Motor neuron (in vitro differentiated cells): ENCODE data around the gene ARPC2. TPM values are rescaled to one million over a fixed set of nuclear protein-coding genes. Genes with fewer than 3 reads are reported as not detected.
A peak's percentile ranks its signal among the peaks of the same experiment; 100 is the strongest.

Experiments used
- ATAC-seq, 8 experiments: fragments of 200-7000 bp; cut with Tn5 transposase; replicated peaks in 6 of 8; 2 replicates each; pipeline ENCODE4 v1.8.0; 2021; ENCODE audit warnings: mild to moderate bottlenecking in 8 of 8, moderate library complexity in 8 of 8
- H3K27ac ChIP-seq, 2 donors: fragments of 250-450 bp; sonication (Bioruptor Pico); 2 replicates each; pipeline ENCODE4 v1.9.0; 2021; ENCODE audit warnings: antibody characterized with exemption in 2 of 2, mild to moderate bottlenecking in 2 of 2, moderate library complexity in 1 of 2
- H3K4me1 ChIP-seq, 2 donors: fragments of 250-450 bp; sonication (Bioruptor Pico); replicated peaks in 1 of 2; 2 replicates each; pipeline ENCODE4 v1.6.1; 2021; ENCODE audit warnings: antibody characterized with exemption in 2 of 2, mild to moderate bottlenecking in 2 of 2, moderate library complexity in 1 of 2
- H3K4me3 ChIP-seq, 5 donors: fragments of 250-450 bp; sonication (Bioruptor Pico); 2 replicates each; pipeline ENCODE4 v1.9.0; 2021; ENCODE audit warnings: antibody characterized with exemption in 5 of 5, mild to moderate bottlenecking in 5 of 5, moderate library complexity in 4 of 5
- WGBS, 10 experiments: fragments of 450-650 bp; shearing (Covaris generic); methylation state at CpG; one replicate each; pipeline ENCODE4 v1.0.0; 2022; 5-methylcytosine and 5-hydroxymethylcytosine counted together
- in situ Hi-C, 9 experiments: fragments of 400-800 bp; cut with MboI; loops; one replicate each; pipeline ENCODE4 v1.15.0; 2021; ENCODE audit warnings: low sequenced_read_pairs in 9 of 9, low pct_unique_long_range_greater_than_20kb in 2 of 9; ENCODE audit not compliant: unreplicated experiment in 9 of 9
- total RNA-seq, 8 experiments: library from RNA; unstranded; fragments of 300-600 nt; gene quantifications; 2 replicates each; pipeline versions ENCODE4 v1.2.3 to v1.2.4, GENCODE V29; 2022

ARPC2 gene
- total RNA-seq, 8 experiments from 2014 or later: 95.6 to 489 (median 176) TPM

GRCh38 chr2:218244204-218244603 is 27.2 kb downstream of the ARPC2 start:
- Histone ChIP-seq H3K4me1 (no peaks in the 10 kb centered on the region), H3K4me3 (no peak overlapping the region), H3K27ac (no peak overlapping the region)
- WGBS, 10 experiments: 80 to 100% (median 88%) methylated on average over 1 of the region's 1 CpG; no CpG with 5 or more reads in 5 of the 10 experiments
- ATAC-seq: no peak
- in situ Hi-C loops: no loop called here

- WGBS, 10 experiments: 90 to 100% (median 92%) methylated on average over 1 to 2 of the region's 2 CpGs; no CpG with 5 or more reads in 1 of the 10 experiments
- Histone ChIP-seq H3K4me1 (no peaks in the 10 kb centered on the region), H3K27ac (no peak overlapping the region), H3K4me3 (no peak overlapping the region)
- in situ Hi-C loops: no loop called here
- ATAC-seq: peak in 1 of 8 experiments; percentile 62
Observed at GRCh38 chr2:218244665-218245064, 27.7 kb downstream of the ARPC2 start.

GRCh38 chr2:218245214-218245613 is 28.2 kb downstream of the ARPC2 start:
- no peak for ATAC-seq
- in situ Hi-C loops: no loop called here
- Histone ChIP-seq H3K27ac (no peak overlapping the region), H3K4me3 (no peak overlapping the region), H3K4me1 (no peaks in the 10 kb centered on the region)
- 60 to 100% (median 97%) methylated on average over 1 to 4 of the region's 5 CpGs; no CpG with 5 or more reads in 2 of the 10 experiments for WGBS, 10 experiments

GRCh38 chr2:218249691-218250090 is 32.7 kb downstream of the ARPC2 start:
- 93 to 100% (median 100%) methylated on average over 1 to 12 of the region's 13 CpGs; no CpG with 5 or more reads in 3 of the 10 experiments for WGBS, 10 experiments
- Histone ChIP-seq H3K27ac (no peak overlapping the region), H3K4me3 (no peak overlapping the region), H3K4me1 (no peaks in the 10 kb centered on the region)
- in situ Hi-C loops: no loop called here
- ATAC-seq: no peak

- in situ Hi-C loops: no loop called here
- peak in 1 of 8 experiments; percentile 4 for ATAC-seq
- Histone ChIP-seq H3K4me3 (no peak overlapping the region), H3K27ac (no peak overlapping the region), H3K4me1 (no peaks in the 10 kb centered on the region)
- 66 to 100% (median 86%) methylated on average over 1 to 7 of the region's 7 CpGs; no CpG with 5 or more reads in 2 of the 10 experiments for WGBS, 10 experiments
Observed at GRCh38 chr2:218252509-218253231, 35.7 kb downstream of the ARPC2 start.

GRCh38 chr2:218253232-218253625 is 36.2 kb downstream of the ARPC2 start:
- in situ Hi-C loops: no loop called here
- WGBS, 10 experiments: 90 to 100% (median 95%) methylated on average over 1 to 2 of the region's 5 CpGs; no CpG with 5 or more reads in 4 of the 10 experiments
- no peaks in the 10 kb centered on the region for H3K4me1 ChIP-seq
- no peak overlapping the region for H3K27ac ChIP-seq
- H3K4me3 ChIP-seq: no peak overlapping the region
- ATAC-seq: no peak

GRCh38 chr2:218255446-218255845 is 38.5 kb downstream of the ARPC2 start:
- in situ Hi-C loops: no loop called here
- 0 to 100% (median 75%) methylated on average over 1 to 6 of the region's 6 CpGs for WGBS, 10 experiments
- H3K4me1 ChIP-seq: peaks cover under 1% of the 10 kb centered on the region in 2 donors
- H3K27ac ChIP-seq: no peak overlapping the region
- peak in 3 of 8 experiments; percentile 23 to 44 (median 40) for ATAC-seq
- no peak overlapping the region for H3K4me3 ChIP-seq

GRCh38 chr2:218256612-218257350 is 39.8 kb downstream of the ARPC2 start:
- ATAC-seq: no peak
- Histone ChIP-seq H3K4me1 (peaks cover 14% of the 10 kb centered on the region in 2 donors), H3K4me3 (no peak overlapping the region), H3K27ac (no peak overlapping the region)
- WGBS, 10 experiments: 70 to 100% (median 96%) methylated on average over 1 to 8 of the region's 13 CpGs; no CpG with 5 or more reads in 1 of the 10 experiments
- in situ Hi-C loops: no loop called here

GRCh38 chr2:218257390-218257981 is 40.5 kb downstream of the ARPC2 start:
- in situ Hi-C loops: no loop called here
- H3K27ac ChIP-seq: no peak overlapping the region
- WGBS, 10 experiments: 48 to 100% (median 78%) methylated on average over 1 to 6 of the region's 8 CpGs; no CpG with 5 or more reads in 2 of the 10 experiments
- no peak overlapping the region for H3K4me3 ChIP-seq
- H3K4me1 ChIP-seq: peaks cover 20 to 21% of the 10 kb centered on the region in 2 donors
- no peak for ATAC-seq

GRCh38 chr2:218259099-218259961 is 42.3 kb downstream of the ARPC2 start:
- Histone ChIP-seq H3K4me3 (no peak overlapping the region), H3K27ac (no peak overlapping the region), H3K4me1 (peaks cover 20 to 22% of the 10 kb centered on the region in 2 donors)
- in situ Hi-C loops: no loop called here
- ATAC-seq: peak in 5 of 8 experiments; percentile 5 to 53 (median 47)
- 7 to 93% (median 67%) methylated on average over 3 to 9 of the region's 15 CpGs; no CpG with 5 or more reads in 2 of the 10 experiments for WGBS, 10 experiments

- H3K4me1 ChIP-seq: peaks cover 20 to 22% of the 10 kb centered on the region in 2 donors
- in situ Hi-C loops: no loop called here
- peak overlapping the region in 1 of 2 donors; percentile 1 for H3K27ac ChIP-seq
- ATAC-seq: no peak
- 73 to 100% (median 100%) methylated on average over 1 to 4 of the region's 5 CpGs; no CpG with 5 or more reads in 3 of the 10 experiments for WGBS, 10 experiments
- no peak overlapping the region for H3K4me3 ChIP-seq
Observed at GRCh38 chr2:218260166-218260565, 43.2 kb downstream of the ARPC2 start.

- peaks cover 20 to 22% of the 10 kb centered on the region in 2 donors for H3K4me1 ChIP-seq
- peak within 1 kb of the TSS; percentile 10 to 85 for H3K27ac ChIP-seq
- H3K4me3 ChIP-seq: no peak within 1 kb of the TSS
- in situ Hi-C loops: no loop called here
- peak; percentile 15 to 70 (median 52) for ATAC-seq
- 0 to 69% (median 19%) methylated on average over 1 to 4 of the region's 10 CpGs; no CpG with 5 or more reads in 6 of the 10 experiments for WGBS, 10 experiments
Observed at GRCh38 chr2:218260742-218261422, 43.9 kb downstream of the ARPC2 start, which contains the start of gene GPBAR1. Gene GPBAR1 (plus strand): TSS chr2:218261015. CDS start chr2:218262725, 1,710 bp downstream.
